ENCODE measurements around the gene UGT1A8. TPM values are rescaled to one million over a fixed set of nuclear protein-coding genes. Genes with fewer than 3 reads are reported as not detected.
"Not testable (repeated sequence)": the region's sequence is repeated elsewhere in the genome, so short reads cannot be mapped to it uniquely, and the experiment has no call there.

Gene UGT1A8
- total and polyA plus RNA-seq, 12 donors = 0.05 TPM; not detected in 11

DNA sequence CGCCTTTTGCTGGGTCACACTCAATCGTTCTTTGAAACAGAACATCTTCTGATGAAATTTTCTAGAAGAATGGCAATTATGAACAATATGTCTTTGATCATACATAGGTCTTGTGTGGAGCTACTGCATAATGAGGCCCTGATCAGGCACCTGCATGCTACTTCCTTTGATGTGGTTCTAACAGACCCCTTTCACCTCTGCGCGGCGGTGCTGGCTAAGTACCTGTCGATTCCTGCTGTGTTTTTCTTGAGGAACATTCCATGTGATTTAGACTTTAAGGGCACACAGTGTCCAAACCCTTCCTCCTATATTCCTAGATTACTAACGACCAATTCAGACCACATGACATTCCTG is 95.8 kb downstream of the UGT1A8 start:
- DNase-seq = no peak
- Histone ChIP-seq H3K27me3 (peaks cover 32% of the 10 kb centered on the region), H3K9me3 (replicated peaks in 1 of 3) (no peaks in the 10 kb centered on the region), H3K36me3 (replicated peaks in 1 of 2) (no peaks in the 10 kb centered on the region), H3K27ac (no peak overlapping the region), H3K4me3 (no peak overlapping the region), H3K4me1 (replicated peaks in 1 of 2) (no peaks in the 10 kb centered on the region)
- TF ChIP-seq, protein P1, sequence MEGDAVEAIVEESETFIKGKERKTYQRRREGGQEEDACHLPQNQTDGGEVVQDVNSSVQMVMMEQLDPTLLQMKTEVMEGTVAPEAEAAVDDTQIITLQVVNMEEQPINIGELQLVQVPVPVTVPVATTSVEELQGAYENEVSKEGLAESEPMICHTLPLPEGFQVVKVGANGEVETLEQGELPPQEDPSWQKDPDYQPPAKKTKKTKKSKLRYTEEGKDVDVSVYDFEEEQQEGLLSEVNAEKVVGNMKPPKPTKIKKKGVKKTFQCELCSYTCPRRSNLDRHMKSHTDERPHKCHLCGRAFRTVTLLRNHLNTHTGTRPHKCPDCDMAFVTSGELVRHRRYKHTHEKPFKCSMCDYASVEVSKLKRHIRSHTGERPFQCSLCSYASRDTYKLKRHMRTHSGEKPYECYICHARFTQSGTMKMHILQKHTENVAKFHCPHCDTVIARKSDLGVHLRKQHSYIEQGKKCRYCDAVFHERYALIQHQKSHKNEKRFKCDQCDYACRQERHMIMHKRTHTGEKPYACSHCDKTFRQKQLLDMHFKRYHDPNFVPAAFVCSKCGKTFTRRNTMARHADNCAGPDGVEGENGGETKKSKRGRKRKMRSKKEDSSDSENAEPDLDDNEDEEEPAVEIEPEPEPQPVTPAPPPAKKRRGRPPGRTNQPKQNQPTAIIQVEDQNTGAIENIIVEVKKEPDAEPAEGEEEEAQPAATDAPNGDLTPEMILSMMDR (IDR thresholded peaks at IDR 0.05) = no peak
- no peak for TF ChIP-seq POLR2A (IDR thresholded peaks at IDR 0.05)
- WGBS, 4 donors = 67 to 74% (median 70%) methylated on average over 7 of the region's 7 CpGs
- intact Hi-C loops (cut with DNase I) = loop anchor here (10.0 kb wide), 2 partner anchors 148 to 268 kb away; partner anchors contain the start of gene USP40 (in 1 of the 2)

DNA sequence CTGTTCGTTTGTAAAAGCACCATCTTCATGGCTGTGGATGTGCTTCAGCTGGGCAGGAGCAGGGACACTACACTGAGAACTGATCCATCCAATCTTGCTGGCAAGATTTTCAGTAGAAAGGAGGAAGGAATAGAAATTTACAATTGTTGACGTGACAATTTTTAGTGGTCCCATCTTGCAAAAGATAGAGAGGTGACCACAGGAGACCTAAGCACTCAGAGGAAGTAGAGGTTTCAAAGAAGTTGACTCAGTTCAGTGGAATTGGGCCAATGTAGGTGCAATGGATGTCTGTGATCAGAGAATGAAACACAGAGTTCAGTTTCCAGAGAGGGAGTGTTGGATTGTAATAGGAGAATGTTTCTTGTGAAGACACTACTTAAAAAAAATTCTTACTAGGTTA is 96.7 kb downstream of the UGT1A8 start:
- H3K4me3 ChIP-seq = no peak overlapping the region
- H3K9me3 ChIP-seq (replicated peaks in 1 of 3) = no peaks in the 10 kb centered on the region
- no peaks in the 10 kb centered on the region for H3K4me1 ChIP-seq (replicated peaks in 1 of 2)
- DNase-seq = no peak
- TF ChIP-seq, protein P1 (IDR thresholded peaks at IDR 0.05) = no peak
- no peak overlapping the region for H3K27ac ChIP-seq
- WGBS, 4 donors = 41 to 72% (median 61%) methylated on average over 2 of the region's 2 CpGs
- no peaks in the 10 kb centered on the region for H3K36me3 ChIP-seq (replicated peaks in 1 of 2)
- H3K27me3 ChIP-seq = peaks cover 25% of the 10 kb centered on the region
- intact Hi-C loops (cut with DNase I) = loop anchor here (10.0 kb wide), 2 partner anchors 149 to 269 kb away; partner anchors contain the start of gene USP40 (in 1 of the 2)

DNA sequence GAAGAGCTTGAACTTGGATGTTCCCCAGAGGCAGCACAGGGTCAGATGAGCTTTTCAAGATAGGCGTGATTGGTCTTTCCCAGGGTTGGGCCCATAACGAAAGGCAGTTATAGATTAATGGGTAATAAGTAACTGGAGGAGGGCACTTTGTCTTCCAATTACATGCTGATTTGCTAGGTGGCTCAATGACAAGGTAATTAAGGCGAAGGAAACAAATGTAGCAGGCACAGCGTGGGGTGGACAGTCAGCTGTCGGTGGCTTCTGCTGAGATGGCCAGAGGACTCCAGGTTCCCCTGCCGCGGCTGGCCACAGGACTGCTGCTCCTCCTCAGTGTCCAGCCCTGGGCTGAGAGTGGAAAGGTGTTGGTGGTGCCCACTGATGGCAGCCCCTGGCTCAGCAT is 101.1 kb downstream of the UGT1A8 start, which contains the start of gene UGT1A4:
TSS of gene UGT1A4 (plus strand) at position 185 of the 400 bp plus-strand sequence. CDS start at position 270, 85 bp downstream.
- no peak within 1 kb of the TSS for H3K27ac ChIP-seq
- WGBS, 4 donors = 76 to 84% (median 80%) methylated on average over 5 to 7 of the region's 7 CpGs
- intact Hi-C loops (cut with DNase I) = loop anchor here (10.0 kb wide), 2 partner anchors 154 to 274 kb away; partner anchors contain the start of gene USP40 (in 1 of the 2)

DNA sequence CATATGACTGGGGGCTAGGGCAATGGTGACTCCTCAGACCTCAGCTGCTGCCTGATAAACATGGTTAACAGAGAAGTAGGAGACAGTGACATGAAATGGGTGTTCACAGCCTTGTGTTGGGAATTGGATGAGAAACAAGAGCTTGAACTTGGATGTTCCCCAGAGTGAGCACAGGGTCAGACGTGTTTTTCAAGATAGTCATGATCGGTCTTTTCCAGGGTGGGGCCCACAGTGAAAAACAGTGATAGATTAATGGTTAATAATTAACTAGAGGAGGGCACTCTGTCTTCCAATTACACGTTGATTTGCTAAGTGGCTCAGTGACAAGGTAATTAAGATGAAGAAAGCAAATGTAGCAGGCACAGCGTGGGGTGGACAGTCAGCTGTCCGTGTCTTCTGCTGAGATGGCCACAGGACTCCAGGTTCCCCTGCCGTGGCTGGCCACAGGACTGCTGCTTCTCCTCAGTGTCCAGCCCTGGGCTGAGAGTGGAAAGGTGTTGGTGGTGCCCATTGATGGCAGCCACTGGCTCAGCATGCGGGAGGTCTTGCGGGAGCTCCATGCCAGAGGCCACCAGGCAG is 111.4 kb downstream of the UGT1A8 start, which contains the start of gene UGT1A3:
TSS of gene UGT1A3 (plus strand) at position 320 of the 579 bp plus-strand sequence. CDS start at position 405, 85 bp downstream.
- Histone ChIP-seq H3K27ac (no peak within 1 kb of the TSS), H3K4me1 (replicated peaks in 1 of 2) (no peaks in the 10 kb centered on the region), H3K27me3 (no peaks in the 10 kb centered on the region), H3K4me3 (no peak within 1 kb of the TSS), H3K9me3 (replicated peaks in 1 of 3) (no peaks in the 10 kb centered on the region), H3K36me3 (replicated peaks in 1 of 2) (no peaks in the 10 kb centered on the region)
- 74 to 82% (median 76%) methylated on average over 8 of the region's 8 CpGs for WGBS, 4 donors
- no peak for TF ChIP-seq POLR2A (IDR thresholded peaks at IDR 0.05)
- TF ChIP-seq, protein P1 (IDR thresholded peaks at IDR 0.05) = no peak
- intact Hi-C loops (cut with DNase I) = no loop called here
- DNase-seq = no peak

More for the DNA sequence above, 101.1 kb downstream of the UGT1A8 start, which contains the start of gene UGT1A4:
- H3K36me3 ChIP-seq (replicated peaks in 1 of 2) = no peaks in the 10 kb centered on the region
- H3K4me3 ChIP-seq = no peak within 1 kb of the TSS
- TF ChIP-seq POLR2A (IDR thresholded peaks at IDR 0.05) = no peak
- TF ChIP-seq, protein P1 (IDR thresholded peaks at IDR 0.05) = no peak
- H3K9me3 ChIP-seq (replicated peaks in 1 of 3) = no peaks in the 10 kb centered on the region
- H3K27me3 ChIP-seq = peaks cover 16% of the 10 kb centered on the region
- no peak for DNase-seq
- H3K4me1 ChIP-seq (replicated peaks in 1 of 2) = no peaks in the 10 kb centered on the region

DNA sequence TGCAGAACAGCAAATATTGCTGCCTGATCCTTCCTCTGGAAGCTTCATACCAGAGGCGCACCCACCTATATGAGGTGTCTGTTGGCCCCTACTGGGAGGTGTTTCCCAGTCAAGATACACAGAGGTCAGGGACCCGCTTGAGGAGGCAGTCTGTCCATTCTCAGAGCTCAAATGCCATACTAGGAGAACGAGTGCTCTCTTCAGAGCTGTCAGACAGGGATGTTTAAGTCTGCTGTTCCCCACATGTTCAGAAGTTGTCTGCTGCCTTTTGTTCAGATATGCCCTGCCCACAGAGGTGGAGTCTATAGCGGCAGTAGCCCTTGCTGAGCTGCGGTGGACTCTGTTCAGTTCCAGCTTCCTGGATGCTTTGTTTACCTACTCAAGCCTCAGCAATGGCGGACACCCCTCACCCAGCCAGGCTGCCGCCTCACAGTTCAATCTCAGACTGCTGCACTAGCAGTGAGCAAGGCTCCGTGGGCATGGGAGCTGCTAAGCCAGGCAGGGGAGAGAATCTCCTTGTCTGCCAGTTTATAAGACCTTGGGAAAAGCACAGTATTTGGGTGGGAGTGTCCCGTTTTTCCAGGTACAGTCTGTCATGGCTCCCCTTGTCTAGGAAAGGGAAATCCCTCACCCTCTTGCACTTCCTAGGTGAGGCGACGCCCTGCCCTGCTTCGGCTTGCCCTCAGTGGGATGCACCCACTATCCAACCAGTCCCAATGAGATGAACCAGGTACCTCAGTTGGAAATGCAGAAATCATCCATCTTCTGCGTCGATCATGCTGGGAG is 119.6 kb downstream of the UGT1A8 start:
- H3K36me3 ChIP-seq (replicated peaks in 1 of 2); H3K27ac ChIP-seq; DNase-seq; H3K27me3 ChIP-seq; H3K9me3 ChIP-seq (replicated peaks in 1 of 3); H3K4me3 ChIP-seq; H3K4me1 ChIP-seq (replicated peaks in 1 of 2); intact Hi-C loops (cut with DNase I): not testable (repeated sequence)
- 78 to 83% (median 79%) methylated on average over 13 to 14 of the region's 14 CpGs for WGBS, 4 donors

Measured in adrenal gland (tissue), 12 donors.